B cell (primary cell): Measurements from ENCODE around the gene CCDC182. TPM values are rescaled to one million over a fixed set of nuclear protein-coding genes. Genes with fewer than 3 reads are reported as not detected.

ENCODE experiments used
- ATAC-seq: fragments of 200-7000 bp; cut with Tn5 transposase; one replicate; pipeline ENCODE4 v1.10.0; 2021; ENCODE audit warnings: low read depth, mild to moderate bottlenecking, moderate number of reproducible peaks, moderate library complexity
- CTCF ChIA-PET: fragments of 350-600 bp; sonication (Branson Sonifier 250); formaldehyde crosslinking; loops from one replicate; lab custom pipeline; 2021; ENCODE audit warnings: antibody characterized with exemption, inconsistent platforms; lab: Charles Lee
- POLR2A ChIA-PET: fragments of 350-600 bp; sonication (Branson Sonifier 250); formaldehyde crosslinking; loops from one replicate; lab custom pipeline; 2021; ENCODE audit warnings: antibody characterized with exemption; lab: Charles Lee
- DNase-seq: peaks from one replicate; pipeline ENCODE4 v3.0.0; 2013
- H2AFZ ChIP-seq: 2 replicates; pipeline ENCODE4 v1.6.1; 2012; ENCODE audit warnings: mild to moderate bottlenecking, low read depth, low read length; ENCODE audit not compliant: insufficient read depth, poor library complexity, severe bottlenecking
- H3K27ac ChIP-seq, 2 donors: 1 replicate in 1 of 2; 2 replicates in 1 of 2; pipeline ENCODE4 v1.5.1; 2012 to 2013; ENCODE audit warnings: low read length in 2 of 2, mild to moderate bottlenecking in 2 of 2, moderate library complexity in 1 of 2
- H3K27me3 ChIP-seq, 4 experiments: fragments of 200-600 bp in 1 of 4; sonication (generic) in 1 of 4; replicated peaks in 1 of 4; 1 replicate in 2 of 4; 2 replicates in 2 of 4; pipeline versions ENCODE4 v1.6.1 to v1.7.0; 2013 to 2016; ENCODE audit warnings: low read length in 3 of 4, mild to moderate bottlenecking in 2 of 4, mixed read lengths in 1 of 4, moderate library complexity in 1 of 4; ENCODE audit not compliant: insufficient read depth in 4 of 4, control insufficient read depth in 3 of 4; ENCODE audit errors: control extremely low read depth in 1 of 4
- H3K36me3 ChIP-seq, 2 experiments: replicated peaks in 1 of 2; 1 replicate in 1 of 2; 2 replicates in 1 of 2; pipeline versions ENCODE4 v1.6.1 to v1.7.1; 2013; ENCODE audit warnings: low read length in 1 of 2; ENCODE audit not compliant: insufficient read depth in 2 of 2, control insufficient read depth in 1 of 2; ENCODE audit errors: control extremely low read depth in 1 of 2, extremely low read depth in 1 of 2
- H3K4me1 ChIP-seq, 2 donors: fragments of 200-600 bp in 1 of 2; sonication (generic) in 1 of 2; 1 replicate in 1 of 2; 2 replicates in 1 of 2; pipeline versions ENCODE4 v1.5.1 to v1.6.1; 2013 to 2017; ENCODE audit warnings: low read length in 2 of 2; ENCODE audit not compliant: control insufficient read depth in 2 of 2, insufficient read depth in 2 of 2
- H3K4me2 ChIP-seq: replicated peaks from 2 replicates; pipeline ENCODE3; 2012; ENCODE audit warnings: mild to moderate bottlenecking, low read depth, low read length; ENCODE audit not compliant: poor library complexity, severe bottlenecking
- H3K4me3 ChIP-seq, 5 experiments: fragments of 200-600 bp in 1 of 5; sonication (generic) in 1 of 5; 1 replicate in 3 of 5; 2 replicates in 2 of 5; pipeline versions ENCODE4 v1.5.1 to v1.7.0; 2011 to 2016; ENCODE audit warnings: low read length in 4 of 5, mild to moderate bottlenecking in 4 of 5, low read depth in 2 of 5, control low read depth in 1 of 5, moderate library complexity in 1 of 5; ENCODE audit not compliant: insufficient read depth in 1 of 5; ENCODE audit errors: control extremely low read depth in 1 of 5, extremely low read depth in 1 of 5
- H3K79me2 ChIP-seq: fragments of 200-600 bp; sonication (generic); one replicate; pipeline ENCODE4 v1.6.0; 2016; ENCODE audit warnings: low read length; ENCODE audit not compliant: control insufficient read depth, insufficient read depth
- H3K9ac ChIP-seq: fragments of 200-600 bp; sonication (generic); 2 replicates; pipeline ENCODE4 v1.6.1; 2017; ENCODE audit warnings: mild to moderate bottlenecking, low read length, moderate library complexity
- H3K9me3 ChIP-seq, 3 donors: one replicate each; pipeline versions ENCODE4 v1.6.1 to v1.7.1; 2013; ENCODE audit warnings: low read length in 2 of 3; ENCODE audit not compliant: control insufficient read depth in 2 of 3, insufficient read depth in 1 of 3; ENCODE audit errors: control extremely low read depth in 1 of 3
- H4K20me1 ChIP-seq: 2 replicates; pipeline ENCODE4 v1.6.0; 2012; ENCODE audit warnings: mild to moderate bottlenecking, low read length; ENCODE audit not compliant: insufficient read depth, control insufficient read depth, poor library complexity, severe bottlenecking
- H3K27ac Mint-ChIP-seq: one replicate; pipeline ENCODE4 v1.8.0; 2021; ENCODE audit warnings: mixed read lengths
- H3K27me3 Mint-ChIP-seq: one replicate; pipeline ENCODE4 v1.8.0; 2021; ENCODE audit warnings: mixed read lengths
- H3K4me1 Mint-ChIP-seq: one replicate; pipeline ENCODE4 v1.8.0; 2021; ENCODE audit warnings: mixed read lengths
- H3K4me3 Mint-ChIP-seq: one replicate; pipeline ENCODE4 v1.8.0; 2021; ENCODE audit warnings: mixed read lengths
- H3K9me3 Mint-ChIP-seq: one replicate; pipeline ENCODE4 v1.8.0; 2022; ENCODE audit warnings: mixed read lengths; ENCODE audit not compliant: insufficient read depth
- EZH2 ChIP-seq: IDR thresholded peaks from 2 replicates; pipeline ENCODE4 v1.6.1; 2012; ENCODE audit warnings: borderline replicate concordance, low read depth, mild to moderate bottlenecking, moderate library complexity, low read length; ENCODE audit not compliant: insufficient read depth, poor library complexity, severe bottlenecking
- WGBS: methylation state at CpG from one replicate; pipeline ENCODE4 v1.1.5; 2013; ENCODE audit warnings: missing lambda C conversion rate; ENCODE audit not compliant: insufficient coverage; 5-methylcytosine and 5-hydroxymethylcytosine counted together
- intact Hi-C: fragments of 100-400 bp; cut with micrococcal nuclease; formaldehyde crosslinking; loops from one replicate; pipeline ENCODE4 v1.10.0; 2022
- polyA plus RNA-seq: library from polyadenylated mRNA; depleted of rRNA; stranded (reverse); fragments of >200 nt; gene quantifications from 2 replicates; pipeline ENCODE4 v1.2.3, GENCODE V29; 2012
- total RNA-seq, 2 donors: library from RNA; stranded (reverse); fragments of 120-200 nt in 1 of 2; gene quantifications; 1 replicate in 1 of 2; 2 replicates in 1 of 2; pipeline versions ENCODE4 v1.2.3 to v1.2.4, GENCODE V29; 2013 to 2022
- TF ChIP-seq, protein P1 (sequence below): fragments of 200-600 bp; IDR thresholded peaks from one replicate; pipeline ENCODE4 v1.8.0; 2022; ENCODE audit warnings: antibody characterized with exemption, mild to moderate bottlenecking

CCDC182 gene
- total and polyA plus RNA-seq, 2 donors (not counting 1 experiment from before 2014, with no cell fraction given): not detected

DNA sequence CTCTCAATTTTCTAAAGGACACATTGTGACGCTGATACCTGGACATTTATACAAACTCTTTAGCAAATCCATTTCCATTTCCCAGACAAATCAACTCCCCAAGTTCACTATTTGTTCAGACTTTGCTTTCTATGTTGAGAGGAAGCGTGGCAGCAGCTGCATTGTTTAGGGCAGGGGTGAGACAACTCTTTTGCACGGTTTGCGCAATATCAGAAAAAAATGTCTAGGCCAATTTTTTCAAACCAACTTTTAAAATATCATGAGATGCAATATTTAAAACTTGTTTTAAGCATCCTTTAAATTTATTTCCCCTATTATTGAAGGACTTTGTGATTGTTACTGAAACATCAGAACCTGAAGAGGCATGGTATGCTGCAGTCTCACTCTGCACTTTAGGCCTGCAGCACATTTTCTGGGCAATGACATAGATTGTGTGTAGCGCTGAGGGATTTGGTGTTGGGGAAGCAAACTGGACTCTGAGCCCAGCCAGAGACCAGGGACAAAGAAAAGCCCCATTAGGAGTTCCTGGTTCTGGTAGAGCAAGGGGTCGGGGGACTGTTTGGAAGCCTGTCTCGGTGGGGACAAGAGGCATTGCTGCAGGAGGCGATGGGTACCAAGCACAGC lies 6.4 kb upstream of the CCDC182 start:
- Mint-ChIP-seq H3K27me3 (peaks cover 11% of the 10 kb centered on the region), H3K4me1 (no peaks in the 10 kb centered on the region), H3K4me3 (no peak overlapping the region), H3K27ac (no peak overlapping the region), H3K9me3 (no peaks in the 10 kb centered on the region)
- H3K4me1 ChIP-seq: no peaks in the 10 kb centered on the region
- H2AFZ ChIP-seq: no peak overlapping the region
- H3K4me3 ChIP-seq: no peak overlapping the region
- CTCF ChIA-PET: interaction anchor here (0.5 to 2.0 kb wide), 2 partner anchors 508 to 539 kb away, joined by 3 to 8 read pairs; no protein-coding TSS in a partner anchor
- no peak overlapping the region for H3K4me2 ChIP-seq
- no peaks in the 10 kb centered on the region for H3K9me3 ChIP-seq
- no peak overlapping the region for H3K27ac ChIP-seq
- DNase-seq: no peak
- TF ChIP-seq EZH2: no peak
- TF ChIP-seq, protein P1, sequence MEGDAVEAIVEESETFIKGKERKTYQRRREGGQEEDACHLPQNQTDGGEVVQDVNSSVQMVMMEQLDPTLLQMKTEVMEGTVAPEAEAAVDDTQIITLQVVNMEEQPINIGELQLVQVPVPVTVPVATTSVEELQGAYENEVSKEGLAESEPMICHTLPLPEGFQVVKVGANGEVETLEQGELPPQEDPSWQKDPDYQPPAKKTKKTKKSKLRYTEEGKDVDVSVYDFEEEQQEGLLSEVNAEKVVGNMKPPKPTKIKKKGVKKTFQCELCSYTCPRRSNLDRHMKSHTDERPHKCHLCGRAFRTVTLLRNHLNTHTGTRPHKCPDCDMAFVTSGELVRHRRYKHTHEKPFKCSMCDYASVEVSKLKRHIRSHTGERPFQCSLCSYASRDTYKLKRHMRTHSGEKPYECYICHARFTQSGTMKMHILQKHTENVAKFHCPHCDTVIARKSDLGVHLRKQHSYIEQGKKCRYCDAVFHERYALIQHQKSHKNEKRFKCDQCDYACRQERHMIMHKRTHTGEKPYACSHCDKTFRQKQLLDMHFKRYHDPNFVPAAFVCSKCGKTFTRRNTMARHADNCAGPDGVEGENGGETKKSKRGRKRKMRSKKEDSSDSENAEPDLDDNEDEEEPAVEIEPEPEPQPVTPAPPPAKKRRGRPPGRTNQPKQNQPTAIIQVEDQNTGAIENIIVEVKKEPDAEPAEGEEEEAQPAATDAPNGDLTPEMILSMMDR: no peak
- 100% methylated on average over 1 of the region's 8 CpGs for WGBS
- POLR2A ChIA-PET: no interaction called here
- H3K9ac ChIP-seq: no peak overlapping the region
- no peak for ATAC-seq
- intact Hi-C loops: no loop called here
- no peaks in the 10 kb centered on the region for H3K79me2 ChIP-seq
- no peaks in the 10 kb centered on the region for H3K36me3 ChIP-seq
- no peaks in the 10 kb centered on the region for H4K20me1 ChIP-seq
- peaks cover 0 to 4% (median 0%) of the 10 kb centered on the region in 4 experiments for H3K27me3 ChIP-seq

- no peak overlapping the region for H3K27ac ChIP-seq
- Mint-ChIP-seq H3K27ac (no peak overlapping the region), H3K27me3 (peaks cover 11% of the 10 kb centered on the region), H3K9me3 (no peaks in the 10 kb centered on the region), H3K4me3 (no peak overlapping the region), H3K4me1 (no peaks in the 10 kb centered on the region)
- POLR2A ChIA-PET: no interaction called here
- H4K20me1 ChIP-seq: no peaks in the 10 kb centered on the region
- H3K79me2 ChIP-seq: no peaks in the 10 kb centered on the region
- H2AFZ ChIP-seq: no peak overlapping the region
- DNase-seq (no peak), ATAC-seq (no peak)
- no peak for TF ChIP-seq EZH2
- TF ChIP-seq, protein P1: no peak
- CTCF ChIA-PET: interaction anchor here (2.8 kb wide), 1 partner anchor 507 kb away, joined by 21 read pairs; no protein-coding TSS in a partner anchor
- H3K9ac ChIP-seq: no peak overlapping the region
- H3K4me1 ChIP-seq: no peaks in the 10 kb centered on the region
- peaks cover 0 to 4% (median 0%) of the 10 kb centered on the region in 4 experiments for H3K27me3 ChIP-seq
- no peaks in the 10 kb centered on the region for H3K9me3 ChIP-seq
- H3K36me3 ChIP-seq: no peaks in the 10 kb centered on the region
- H3K4me3 ChIP-seq: no peak overlapping the region
- no peak overlapping the region for H3K4me2 ChIP-seq
- 95% methylated on average over 4 of the region's 8 CpGs for WGBS
- intact Hi-C loops: no loop called here
Observed at GRCh38 chr17:57750895-57751294, 5.8 kb upstream of the CCDC182 start.
